Stimulated activated CD4-positive, alpha-beta T cell treated with anti-CD3 and anti-CD28 coated beads, Interleukin-1b, Interleukin-23, amount 100 ng/mL, for 24 hours (primary cell): Measurements from ENCODE around the gene COL25A1.

Experiments
- DNase-seq, 4 experiments: peaks; one replicate each; pipeline ENCODE4 v3.0.0-alpha.2; 2020; ENCODE audit warnings: low read depth in 4 of 4, low spot score in 1 of 4

The COL25A1 gene

GRCh38 chr4:109302361-109303139 lies at the start of gene COL25A1:
COL25A1 (minus strand) TSS chr4:109302658.
- peak in 1 of 4 experiments; percentile 27 for DNase-seq

- DNase-seq: no peak
Measured at GRCh38 chr4:109350121-109350520, 47.7 kb upstream of the COL25A1 start.

GRCh38 chr4:109334129-109335105 lies 32.0 kb upstream of the COL25A1 start:
- no peak for DNase-seq

- peak in 1 of 4 experiments; percentile 1 for DNase-seq
Measured at GRCh38 chr4:109332926-109333464, 30.5 kb upstream of the COL25A1 start.

GRCh38 chr4:109327641-109328040 lies 25.2 kb upstream of the COL25A1 start:
- DNase-seq: no peak

- DNase-seq: no peak
Measured at GRCh38 chr4:109325698-109326097, 23.2 kb upstream of the COL25A1 start.

GRCh38 chr4:109323348-109323747 lies 20.9 kb upstream of the COL25A1 start:
- no peak for DNase-seq

- DNase-seq: no peak
Measured at GRCh38 chr4:109321232-109321631, 18.8 kb upstream of the COL25A1 start.

GRCh38 chr4:109319684-109320083 lies 17.2 kb upstream of the COL25A1 start:
- no peak for DNase-seq

- DNase-seq: no peak
Measured at GRCh38 chr4:109319156-109319555, 16.7 kb upstream of the COL25A1 start.

GRCh38 chr4:109315818-109316217 lies 13.4 kb upstream of the COL25A1 start:
- DNase-seq: no peak

- DNase-seq: no peak
Measured at GRCh38 chr4:109315341-109315740, 12.9 kb upstream of the COL25A1 start.

- DNase-seq: no peak
Measured at GRCh38 chr4:109313168-109314133, 11.0 kb upstream of the COL25A1 start.

- DNase-seq: no peak
Measured at GRCh38 chr4:109303140-109303496, 660 bp upstream of the COL25A1 start.

- DNase-seq: no peak
Measured at GRCh38 chr4:109301651-109302360, 652 bp downstream of the COL25A1 start.

GRCh38 chr4:109298279-109299010 lies 4.0 kb downstream of the COL25A1 start:
- DNase-seq: no peak

- no peak for DNase-seq
Measured at GRCh38 chr4:109296527-109296926, 5.9 kb downstream of the COL25A1 start.

GRCh38 chr4:109295081-109295480 lies 7.4 kb downstream of the COL25A1 start:
- no peak for DNase-seq

- DNase-seq: no peak
Measured at GRCh38 chr4:109294468-109295020, 7.9 kb downstream of the COL25A1 start.
